HCT116 (cell line): ENCODE results near the gene ARL15. TPM values are rescaled to one million over a fixed set of nuclear protein-coding genes. Genes with fewer than 3 reads are reported as not detected.

Experiments used
- ATAC-seq: fragments of 200-7000 bp; cut with Tn5 transposase; 2 replicates; pipeline ENCODE4 v1.9.1; 2020; ENCODE audit warnings: mild to moderate bottlenecking, moderate library complexity
- BruUV-seq: library from RNA; stranded (reverse); fragments of 400-500 nt; replicated peaks from 2 replicates; lab custom pipeline; 2021; lab: Mats Ljungman, UMichigan
- CTCF ChIA-PET: fragments of 300-600 bp; sonication (Branson Sonifier 250); formaldehyde crosslinking; loops from one replicate; lab custom pipeline; 2021; ENCODE audit warnings: antibody characterized with exemption; lab: Charles Lee
- POLR2A ChIA-PET: fragments of 300-600, 350-600 bp; sonication (Branson Sonifier 250); formaldehyde crosslinking; loops from one replicate; lab custom pipeline; 2021; ENCODE audit warnings: antibody characterized with exemption; lab: Charles Lee
- RAD21 ChIA-PET, 2 experiments: fragments of 300-600 bp; sonication (Branson Sonifier 250); formaldehyde crosslinking; loops; one replicate each; lab custom pipeline; 2023; ENCODE audit warnings: low total read pairs in 2 of 2; ENCODE audit not compliant: uncharacterized antibody in 2 of 2, unreplicated experiment in 2 of 2, low non-redundant PET in 1 of 2; lab: Charles Lee
- DNase-seq: peaks from one replicate; pipeline ENCODE4 v3.0.0-alpha.2; 2010; ENCODE audit warnings: low read depth, low spot score
- H2AFZ ChIP-seq: fragments of 200-600 bp; shearing (Covaris generic), sonication (generic); 2 replicates; pipeline ENCODE4 v1.6.1; 2017; ENCODE audit warnings: low read depth, mixed run types, mixed read lengths, antibody characterized with exemption, low read length; ENCODE audit not compliant: poor library complexity, severe bottlenecking
- H3K27ac ChIP-seq: 2 replicates; pipeline ENCODE4 v1.5.1; 2012; ENCODE audit warnings: low read depth, low read length
- H3K27me3 ChIP-seq: fragments of 200-600 bp; sonication (generic); 2 replicates; pipeline ENCODE4 v1.6.1; 2016; ENCODE audit warnings: mixed run types, low read length, mixed read lengths; ENCODE audit not compliant: insufficient read depth
- H3K36me3 ChIP-seq, 2 experiments: fragments of 200-500 bp in 1 of 2; fragments of 200-600 bp in 1 of 2; sonication (Bioruptor generic) in 1 of 2; sonication (generic) in 1 of 2; 2 replicates each; pipeline versions ENCODE4 v1.5.1 to v1.6.1; 2014 to 2016; ENCODE audit warnings: low read length in 2 of 2, inconsistent platforms in 1 of 2, mixed read lengths in 1 of 2, mixed run types in 1 of 2; ENCODE audit not compliant: insufficient read depth in 2 of 2, control insufficient read depth in 1 of 2
- H3K4me1 ChIP-seq, 2 experiments: fragments of 200-600 bp in 1 of 2; sonication (generic) in 1 of 2; 2 replicates each; pipeline versions ENCODE4 v1.5.1 to v1.6.1; 2012 to 2017; ENCODE audit warnings: low read length in 2 of 2, inconsistent platforms in 1 of 2, mild to moderate bottlenecking in 1 of 2, mixed read lengths in 1 of 2, mixed run types in 1 of 2, moderate library complexity in 1 of 2; ENCODE audit not compliant: insufficient read depth in 2 of 2, control insufficient read depth in 1 of 2
- H3K4me2 ChIP-seq: fragments of 200-600 bp; sonication (generic); 2 replicates; pipeline ENCODE4 v1.6.1; 2017; ENCODE audit warnings: mixed run types, low read length, mixed read lengths
- H3K4me3 ChIP-seq, 2 experiments: fragments of 200-600 bp in 1 of 2; sonication (generic) in 1 of 2; replicated peaks in 1 of 2; 2 replicates each; pipeline ENCODE4 v1.5.1; 2011 to 2016; ENCODE audit warnings: low read length in 2 of 2, control low read depth in 1 of 2, low read depth in 1 of 2, mild to moderate bottlenecking in 1 of 2, mixed read lengths in 1 of 2, mixed run types in 1 of 2
- H3K79me2 ChIP-seq: fragments of 200-600 bp; sonication (generic); 2 replicates; pipeline ENCODE4 v1.6.1; 2017; ENCODE audit warnings: mild to moderate bottlenecking, mixed run types, low read length, moderate library complexity, mixed read lengths; ENCODE audit not compliant: insufficient read depth
- H3K9ac ChIP-seq: fragments of 200-600 bp; sonication (generic); 2 replicates; pipeline ENCODE4 v1.6.1; 2016; ENCODE audit warnings: low read length, mixed read lengths
- H3K9me2 ChIP-seq: fragments of 200-600 bp; sonication (generic), shearing (Covaris generic); 2 replicates; pipeline ENCODE4 v1.6.1; 2017; ENCODE audit warnings: mixed run types, mild to moderate bottlenecking, moderate library complexity; ENCODE audit not compliant: insufficient read depth
- H3K9me3 ChIP-seq, 2 experiments: fragments of 200-500 bp in 1 of 2; fragments of 200-600 bp in 1 of 2; sonication (Bioruptor generic) in 1 of 2; sonication (generic) in 1 of 2; 2 replicates each; pipeline ENCODE4 v1.6.1; 2014 to 2017; ENCODE audit warnings: low read length in 2 of 2, mixed read lengths in 2 of 2, inconsistent platforms in 1 of 2, low read depth in 1 of 2, mild to moderate bottlenecking in 1 of 2, mixed run types in 1 of 2, moderate library complexity in 1 of 2; ENCODE audit not compliant: control insufficient read depth in 1 of 2, insufficient read depth in 1 of 2
- H4K20me1 ChIP-seq: fragments of 200-600 bp; sonication (generic), shearing (Covaris generic); 2 replicates; pipeline ENCODE4 v1.6.1; 2017; ENCODE audit warnings: mixed run types, mild to moderate bottlenecking, moderate library complexity; ENCODE audit not compliant: insufficient read depth
- CEBPB ChIP-seq: IDR thresholded peaks from 2 replicates; pipeline ENCODE4 v1.6.1; 2012; ENCODE audit warnings: low read depth
- CTCF ChIP-seq, 3 experiments: fragments of 200-600 bp in 1 of 3; sonication (generic) in 1 of 3; IDR thresholded peaks in 2 of 3; conservative IDR thresholded peaks in 1 of 3; 2 replicates each; pipeline ENCODE4 v1.5.1; 2012 to 2017; ENCODE audit warnings: low read depth in 2 of 3, low read length in 2 of 3, antibody characterized with exemption in 1 of 3, borderline replicate concordance in 1 of 3, control low read depth in 1 of 3, mild to moderate bottlenecking in 1 of 3, mixed read lengths in 1 of 3, mixed run types in 1 of 3, moderate library complexity in 1 of 3; ENCODE audit not compliant: insufficient read depth in 1 of 3
- EGR1 ChIP-seq: IDR thresholded peaks from 2 replicates; pipeline ENCODE4 v1.6.1; 2012; ENCODE audit warnings: low read depth
- ELF1 ChIP-seq: IDR thresholded peaks from 2 replicates; pipeline ENCODE4 v1.6.1; 2012; ENCODE audit warnings: low read depth, borderline replicate concordance
- FOSL1 ChIP-seq: IDR thresholded peaks from 2 replicates; pipeline ENCODE4 v1.6.1; 2012; ENCODE audit warnings: low read depth
- MAX ChIP-seq: IDR thresholded peaks from 2 replicates; pipeline ENCODE4 v1.6.1; 2012
- POLR2AphosphoS5 ChIP-seq: IDR thresholded peaks from 2 replicates; pipeline ENCODE4 v1.6.1; 2011; ENCODE audit warnings: mild to moderate bottlenecking, low read depth, low read length, moderate library complexity
- RAD21 ChIP-seq: IDR thresholded peaks from 2 replicates; pipeline ENCODE4 v1.6.1; 2012; ENCODE audit warnings: low read depth, mild to moderate bottlenecking
- REST ChIP-seq: IDR thresholded peaks from 2 replicates; pipeline ENCODE4 v1.6.1; 2012; ENCODE audit warnings: low read depth
- SIN3A ChIP-seq: IDR thresholded peaks from 2 replicates; pipeline ENCODE4 v1.6.1; 2012; ENCODE audit warnings: low read depth
- SRF ChIP-seq: IDR thresholded peaks from 2 replicates; pipeline ENCODE4 v1.6.1; 2012; ENCODE audit warnings: low read depth
- intact Hi-C: fragments of 100-400 bp; cut with micrococcal nuclease; formaldehyde crosslinking; loops from 2 replicates; pipeline ENCODE4 v1.10.0; 2022
- total RNA-seq: library from RNA; stranded (reverse); gene quantifications from one replicate; pipeline ENCODE4 v1.2.1, GENCODE V29; 2021; ENCODE audit not compliant: unreplicated experiment

Gene ARL15
- total RNA-seq, 1 experiment from 2014 or later: 15.0 TPM

GRCh38 chr5:53997736-53998627 lies 312.4 kb downstream of the ARL15 start:
- H4K20me1 ChIP-seq: no peaks in the 10 kb centered on the region
- CTCF ChIA-PET: no interaction called here
- no peaks in the 10 kb centered on the region for H3K79me2 ChIP-seq
- intact Hi-C loops: loop anchor here (10.0 kb wide), 1 partner anchor 513 kb away; the partner anchor contains the start of gene FST
- no peaks in the 10 kb centered on the region for H3K9me3 ChIP-seq
- H3K9ac ChIP-seq: no peak overlapping the region
- H3K27me3 ChIP-seq: no peaks in the 10 kb centered on the region
- no peak for ATAC-seq
- POLR2A ChIA-PET: no interaction called here
- RAD21 ChIA-PET: no interaction called here
- no peaks in the 10 kb centered on the region for H3K4me1 ChIP-seq
- H3K9me2 ChIP-seq: no peaks in the 10 kb centered on the region
- H3K36me3 ChIP-seq: no peaks in the 10 kb centered on the region
- H2AFZ ChIP-seq: no peak overlapping the region
- no TSS peak for BruUV-seq
- H3K4me3 ChIP-seq: no peak overlapping the region
- H3K4me2 ChIP-seq: no peak overlapping the region
- TF ChIP-seq POLR2AphosphoS5 (no peak), FOSL1 (no peak), MAX (no peak), RAD21 (no peak), SIN3A (no peak), CTCF (IDR thresholded peaks at IDR 0.05 in 2 of 3, conservative IDR thresholded peaks at IDR 0.05 in 1 of 3; ENCODE audit: borderline replicate concordance in 1 of 3, insufficient read depth in 1 of 3, low read depth in 2 of 3, low read length in 2 of 3) (no peak), EGR1 (no peak), SRF (no peak), ELF1 (no peak), REST (no peak), CEBPB (no peak)
- TF ChIP-seq, all 23 proteins: peak for 0
- no peak for DNase-seq
- H3K27ac ChIP-seq: no peak overlapping the region
